Ishikawa (cell line): ENCODE results near the gene RHOJ.

ENCODE experiments used
- CEBPB ChIP-seq: IDR thresholded peaks from 2 replicates; pipeline ENCODE4 v1.6.1; 2012
- CREB1 ChIP-seq: IDR thresholded peaks from 2 replicates; pipeline ENCODE4 v1.6.1; 2012; ENCODE audit warnings: low read depth
- EGR1 ChIP-seq: IDR thresholded peaks from 2 replicates; pipeline ENCODE4 v1.6.1; 2012
- EP300 ChIP-seq: IDR thresholded peaks from 2 replicates; pipeline ENCODE4 v1.6.1; 2012; ENCODE audit warnings: borderline replicate concordance
- FOXM1 ChIP-seq: IDR thresholded peaks from 2 replicates; pipeline ENCODE4 v1.6.1; 2012; ENCODE audit warnings: low read depth, borderline replicate concordance
- MAX ChIP-seq: IDR thresholded peaks from 2 replicates; pipeline ENCODE4 v1.6.1; 2012
- NFIC ChIP-seq: IDR thresholded peaks from 2 replicates; pipeline ENCODE4 v1.6.1; 2012
- RAD21 ChIP-seq: IDR thresholded peaks from 2 replicates; pipeline ENCODE4 v1.6.1; 2012; ENCODE audit warnings: low read depth
- REST ChIP-seq: IDR thresholded peaks from 2 replicates; pipeline ENCODE4 v1.6.1; 2012; ENCODE audit warnings: low read depth, mild to moderate bottlenecking
- TAF1 ChIP-seq: IDR thresholded peaks from 2 replicates; pipeline ENCODE4 v1.6.1; 2012; ENCODE audit warnings: low read depth, mild to moderate bottlenecking
- TCF12 ChIP-seq: IDR thresholded peaks from 2 replicates; pipeline ENCODE4 v1.6.1; 2012; ENCODE audit warnings: low read depth
- TEAD4 ChIP-seq: IDR thresholded peaks from 2 replicates; pipeline ENCODE4 v1.6.1; 2012
- USF1 ChIP-seq: IDR thresholded peaks from 2 replicates; pipeline ENCODE4 v1.6.1; 2012
- YY1 ChIP-seq: IDR thresholded peaks from 2 replicates; pipeline ENCODE4 v1.6.1; 2012; ENCODE audit warnings: low read depth
- ZBTB7A ChIP-seq: IDR thresholded peaks from 2 replicates; pipeline ENCODE4 v1.6.1; 2012; ENCODE audit warnings: low read depth

Gene RHOJ

GRCh38 chr14:63297372-63298063 lies 93.3 kb downstream of the RHOJ start:
- TF ChIP-seq TAF1: no peak
- TF ChIP-seq TEAD4: no peak
- no peak for TF ChIP-seq YY1
- TF ChIP-seq REST: no peak
- TF ChIP-seq TCF12: no peak
- no peak for TF ChIP-seq CEBPB
- TF ChIP-seq NFIC: no peak
- no peak for TF ChIP-seq CREB1
- no peak for TF ChIP-seq ZBTB7A
- TF ChIP-seq RAD21: no peak
- TF ChIP-seq MAX: no peak
- TF ChIP-seq USF1: no peak
- no peak for TF ChIP-seq EP300
- TF ChIP-seq EGR1: no peak
- no peak for TF ChIP-seq FOXM1

- TF ChIP-seq FOXM1 (no peak), TAF1 (no peak), ZBTB7A (no peak), TEAD4 (no peak), USF1 (no peak), EP300 (no peak), EGR1 (no peak), MAX (no peak), YY1 (no peak), CREB1 (no peak), NFIC (no peak), TCF12 (no peak), CEBPB (no peak)
Measured at GRCh38 chr14:63299351-63300110, 95.3 kb downstream of the RHOJ start.

- no peak for TF ChIP-seq TAF1
- no peak for TF ChIP-seq REST
- no peak for TF ChIP-seq FOXM1
- TF ChIP-seq CREB1: no peak
- TF ChIP-seq USF1: no peak
- no peak for TF ChIP-seq EP300
- no peak for TF ChIP-seq NFIC
- no peak for TF ChIP-seq CEBPB
- TF ChIP-seq TEAD4: no peak
- no peak for TF ChIP-seq YY1
Measured at GRCh38 chr14:63300854-63301253, 96.6 kb downstream of the RHOJ start.

GRCh38 chr14:63301891-63302534 lies 97.8 kb downstream of the RHOJ start:
- TF ChIP-seq MAX (no peak), FOXM1 (no peak)

GRCh38 chr14:63308723-63309317 lies 104.6 kb downstream of the RHOJ start:
- TF ChIP-seq TEAD4: peak; percentile 35; the same call in 1 of the 2 replicates
- no peak for TF ChIP-seq CEBPB
- TF ChIP-seq RAD21: peak; percentile 43
- no peak for TF ChIP-seq REST
- TF ChIP-seq MAX: no peak
